GM10248 (cell line): ENCODE results near the gene C1QL4.
"Not testable (repeated sequence)": the region's sequence is repeated elsewhere in the genome, so short reads cannot be mapped to it uniquely, and the experiment has no call there.

Experiments used
- CTCF ChIA-PET: fragments of 300-600 bp; sonication (Branson Sonifier 250); formaldehyde crosslinking; extraction: SDS; loops from one replicate; lab custom pipeline; 2021; ENCODE audit warnings: antibody characterized with exemption; lab: Yijun Ruan, JAX
- POLR2A ChIA-PET: fragments of 350-650 bp; sonication (Branson Sonifier 250); formaldehyde crosslinking; extraction: SDS; loops from one replicate; lab custom pipeline; 2020; ENCODE audit warnings: antibody characterized with exemption; lab: Yijun Ruan, JAX
- DNase-seq: peaks from one replicate; pipeline ENCODE4 v3.0.0; 2012; ENCODE audit errors: extremely low spot score
- TF ChIP-seq, protein P1 (sequence below): IDR thresholded peaks from 2 replicates; pipeline ENCODE4 v1.5.1; 2012; ENCODE audit warnings: mild to moderate bottlenecking, low read depth; ENCODE audit errors: extremely low read depth, missing control alignments, control extremely low read depth

C1QL4 gene

DNA sequence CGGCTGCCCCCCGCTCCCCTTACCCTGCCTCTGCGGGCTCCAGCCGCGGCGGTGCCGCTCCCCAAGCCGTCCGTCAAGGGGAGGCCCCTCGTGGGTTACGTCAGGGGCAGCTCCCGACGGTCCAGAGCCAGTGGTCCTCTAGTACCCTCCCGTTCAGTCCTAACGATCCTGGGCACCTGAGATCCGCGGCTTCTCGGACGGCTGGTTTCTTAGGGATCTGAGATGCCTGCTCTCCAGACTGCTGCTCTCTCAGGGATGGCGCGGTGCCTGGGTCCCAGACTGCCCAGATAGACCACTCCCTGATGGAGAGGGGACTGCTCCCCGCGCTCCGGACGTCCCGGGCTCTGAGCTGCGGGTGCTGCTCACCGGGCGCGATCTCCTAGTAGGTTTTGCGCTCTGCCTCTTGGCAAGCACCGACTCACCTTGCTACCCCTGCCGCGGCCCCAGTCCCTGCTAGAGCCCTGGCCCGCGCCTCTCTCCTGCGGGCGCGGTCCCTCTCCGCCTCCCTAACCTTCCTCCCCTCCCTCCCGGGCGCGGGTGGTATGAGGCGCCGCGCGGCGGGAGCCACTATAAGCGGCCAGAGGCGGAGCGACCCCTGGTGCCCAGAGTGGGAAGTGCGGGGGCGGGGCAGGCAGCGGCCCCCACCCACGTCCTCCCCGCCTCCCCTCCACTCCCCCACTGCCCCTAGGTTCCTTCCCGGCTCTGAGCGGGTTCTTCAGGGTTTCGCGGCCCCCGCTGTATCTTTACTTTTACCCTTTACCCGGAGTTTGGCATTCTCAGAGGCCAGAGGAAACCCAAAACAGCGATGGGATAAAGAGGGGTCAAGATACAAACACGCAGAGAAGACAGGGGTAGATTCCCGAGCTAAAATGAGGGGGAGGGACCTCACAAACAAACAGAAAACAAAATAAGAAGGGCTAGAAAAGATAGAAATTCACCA, at the start of gene C1QL4:
TSS of gene C1QL4 (minus strand) at position 544 of the 940 bp plus-strand sequence. CDS start 711 bp downstream, outside the sequence.
- CTCF ChIA-PET = interaction anchor here (1.0 to 6.1 kb wide), 11 partner anchors 10 to 92 kb away, joined by 3 to 42 read pairs (median 4); partner anchors contain the start of genes DNAJC22, PRPH and TROAP
- POLR2A ChIA-PET = no interaction called here
- DNase-seq = peak; percentile 89
- TF ChIP-seq, protein P1, sequence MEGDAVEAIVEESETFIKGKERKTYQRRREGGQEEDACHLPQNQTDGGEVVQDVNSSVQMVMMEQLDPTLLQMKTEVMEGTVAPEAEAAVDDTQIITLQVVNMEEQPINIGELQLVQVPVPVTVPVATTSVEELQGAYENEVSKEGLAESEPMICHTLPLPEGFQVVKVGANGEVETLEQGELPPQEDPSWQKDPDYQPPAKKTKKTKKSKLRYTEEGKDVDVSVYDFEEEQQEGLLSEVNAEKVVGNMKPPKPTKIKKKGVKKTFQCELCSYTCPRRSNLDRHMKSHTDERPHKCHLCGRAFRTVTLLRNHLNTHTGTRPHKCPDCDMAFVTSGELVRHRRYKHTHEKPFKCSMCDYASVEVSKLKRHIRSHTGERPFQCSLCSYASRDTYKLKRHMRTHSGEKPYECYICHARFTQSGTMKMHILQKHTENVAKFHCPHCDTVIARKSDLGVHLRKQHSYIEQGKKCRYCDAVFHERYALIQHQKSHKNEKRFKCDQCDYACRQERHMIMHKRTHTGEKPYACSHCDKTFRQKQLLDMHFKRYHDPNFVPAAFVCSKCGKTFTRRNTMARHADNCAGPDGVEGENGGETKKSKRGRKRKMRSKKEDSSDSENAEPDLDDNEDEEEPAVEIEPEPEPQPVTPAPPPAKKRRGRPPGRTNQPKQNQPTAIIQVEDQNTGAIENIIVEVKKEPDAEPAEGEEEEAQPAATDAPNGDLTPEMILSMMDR = peak; percentile 88

DNA sequence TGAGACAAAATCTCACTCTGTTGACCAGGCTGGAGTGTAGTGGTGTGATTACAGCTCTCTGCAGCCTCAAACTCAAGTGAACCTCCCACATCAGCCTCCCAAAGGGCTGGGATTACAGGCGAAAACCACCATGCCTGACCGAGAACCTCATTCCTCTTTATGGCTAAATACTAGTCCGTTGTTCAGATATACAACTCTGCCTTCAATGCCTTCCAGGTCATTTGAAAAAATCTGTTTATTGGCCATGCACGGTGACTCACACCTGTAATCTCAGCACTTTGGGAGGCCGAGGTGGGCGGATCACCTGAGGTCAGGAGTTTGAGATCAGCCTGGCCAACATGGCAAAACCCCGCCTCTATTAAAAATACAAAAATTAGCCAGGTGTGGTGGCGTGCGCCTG, 43.2 kb upstream of the C1QL4 start:
- DNase-seq, CTCF ChIA-PET, POLR2A ChIA-PET: not testable (repeated sequence)

DNA sequence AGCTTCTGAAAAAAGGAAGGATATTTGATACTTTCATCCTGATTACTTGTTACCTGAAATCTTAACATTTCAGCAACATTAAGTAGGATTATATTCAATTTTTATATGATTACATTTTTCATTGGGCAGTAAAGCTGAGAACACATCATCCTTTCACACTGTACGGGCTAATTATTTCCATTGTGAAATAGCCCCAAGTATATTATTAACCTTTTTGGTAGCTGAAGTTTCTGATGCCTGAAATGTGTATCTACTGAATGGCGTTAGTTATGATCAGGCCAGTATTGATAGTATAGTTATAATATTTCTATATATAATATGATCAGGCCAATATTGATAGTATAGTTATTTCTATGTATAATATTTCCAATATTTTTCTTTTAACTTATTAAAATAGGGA, 40.4 kb upstream of the C1QL4 start:
- TF ChIP-seq, protein P1 = no peak
- ChIA-PET CTCF (interaction anchor here (0.6 to 1.5 kb wide), 5 partner anchors 10 to 998 kb away, joined by 3 to 8 read pairs (median 4); partner anchors contain the start of gene SPATS2), POLR2A (interaction anchor here (0.5 kb wide), 1 partner anchor 10 kb away, joined by 3 read pairs; the partner anchor contains the start of gene SPATS2)
- no peak for DNase-seq

DNA sequence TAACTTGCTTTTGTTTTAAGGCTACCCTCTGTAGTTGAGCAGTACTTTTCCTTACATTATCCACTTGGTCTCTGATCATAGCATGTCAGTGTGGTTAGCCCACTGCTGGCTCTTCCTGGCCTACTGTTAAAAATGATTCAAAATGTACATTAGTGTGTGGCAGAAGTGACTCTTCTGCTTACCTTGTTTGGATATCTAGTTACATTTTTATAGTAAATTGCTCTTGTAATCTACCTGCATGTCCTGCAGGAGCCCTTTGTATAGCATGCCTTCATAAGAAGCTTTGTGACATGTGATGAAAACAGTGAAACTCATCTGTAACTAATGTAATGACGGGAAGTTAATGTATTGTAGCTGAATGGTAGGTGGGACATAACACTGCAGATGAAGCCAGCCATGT, 38.4 kb upstream of the C1QL4 start:
- DNase-seq = no peak
- POLR2A ChIA-PET = interaction anchor here (0.5 kb wide), 1 partner anchor 54 kb away, joined by 3 read pairs; no protein-coding TSS in a partner anchor
- TF ChIP-seq, protein P1 = no peak
- CTCF ChIA-PET = interaction anchor here (0.6 to 4.3 kb wide), 2 partner anchors 17 to 206 kb away, joined by 3 to 29 read pairs; no protein-coding TSS in a partner anchor

DNA sequence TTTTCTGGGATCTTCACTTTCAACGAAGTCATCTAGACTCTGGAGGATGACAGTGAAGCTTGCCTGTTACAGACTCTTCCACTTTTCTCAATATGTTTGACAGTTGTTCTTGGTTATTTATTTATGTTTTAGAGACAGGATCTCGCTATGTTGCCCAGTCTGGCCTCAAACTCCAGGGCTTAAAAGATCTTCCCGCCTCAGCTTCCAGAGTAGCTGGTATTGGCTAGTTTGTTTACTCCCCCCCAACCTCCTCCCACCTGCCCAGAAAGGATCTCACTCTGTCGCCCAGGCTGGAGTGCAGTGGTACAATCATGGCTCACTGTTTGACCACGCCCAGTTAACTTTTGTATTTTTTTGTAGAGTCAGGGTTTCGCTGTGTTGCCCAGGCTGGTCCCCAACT, 33.6 kb upstream of the C1QL4 start:
- ChIA-PET POLR2A (no interaction called here), CTCF (interaction anchor here (1.0 to 6.1 kb wide), 12 partner anchors 9 to 253 kb away, joined by 3 to 62 read pairs (median 4); partner anchors contain the start of genes PRPF40B and TROAP)
- DNase-seq = no peak
- TF ChIP-seq, protein P1 = no peak

DNA sequence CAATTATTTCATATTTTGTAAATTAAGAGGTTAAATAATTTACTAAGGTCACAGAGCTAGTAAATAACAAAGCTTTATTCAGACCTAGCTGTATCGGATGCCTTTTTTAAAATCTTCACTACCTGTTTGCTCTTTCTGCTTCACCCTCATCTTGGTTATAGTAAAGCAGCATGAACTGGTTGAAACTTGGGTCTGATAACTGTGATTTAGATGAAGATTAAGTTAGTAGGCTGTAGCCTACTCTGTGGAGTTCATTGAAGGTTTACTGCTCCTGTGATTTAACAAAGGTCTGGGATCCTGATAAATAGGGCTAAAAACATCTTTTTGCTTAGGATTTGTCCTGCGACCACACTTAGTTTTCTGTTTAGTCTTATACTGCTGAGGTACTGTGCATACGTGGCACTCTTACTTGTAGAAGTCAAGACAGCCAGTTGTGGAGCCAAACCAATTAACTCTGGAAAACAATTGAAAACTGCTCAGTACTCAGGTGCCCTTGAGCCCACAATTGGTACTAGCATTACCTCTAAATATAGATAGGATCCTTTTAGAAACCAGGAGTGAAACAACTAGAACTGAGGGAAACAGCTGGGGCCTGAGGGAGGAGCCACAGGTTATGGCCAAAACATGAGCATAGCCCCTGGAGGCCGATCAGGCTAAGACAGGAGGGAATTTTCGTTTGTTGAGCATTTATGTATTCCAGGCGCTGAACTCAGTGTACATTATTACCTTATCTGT, 32.6 kb upstream of the C1QL4 start:
- ChIA-PET POLR2A (no interaction called here), CTCF (interaction anchor here (1.0 to 6.1 kb wide), 15 partner anchors 8 to 254 kb away, joined by 3 to 62 read pairs (median 4); partner anchors contain the start of genes PRPF40B and TROAP)
- TF ChIP-seq, protein P1 = no peak
- peak; percentile 62 for DNase-seq
